Hepatocyte (in vitro differentiated cells): ENCODE measurements around the gene OR2J2.

Experiments used
- EZH2 ChIP-seq: fragments of 200-600 bp; sonication (generic); IDR thresholded peaks from 2 replicates; pipeline ENCODE4 v1.6.1; 2016; ENCODE audit warnings: antibody characterized with exemption, mild to moderate bottlenecking, borderline replicate concordance
- EZH2phosphoT487 ChIP-seq: fragments of 200-600 bp; sonication (generic); IDR thresholded peaks from one replicate; pipeline ENCODE4 v1.6.1; 2018; ENCODE audit warnings: antibody characterized with exemption, mild to moderate bottlenecking, low read depth, moderate library complexity; ENCODE audit not compliant: unreplicated experiment, severe bottlenecking
- TF ChIP-seq, protein P1 (sequence below): fragments of 200-600 bp; sonication (generic); IDR thresholded peaks from 2 replicates; pipeline ENCODE4 v1.5.1; 2016; ENCODE audit warnings: antibody characterized with exemption, mild to moderate bottlenecking; ENCODE audit not compliant: poor library complexity

DNA sequence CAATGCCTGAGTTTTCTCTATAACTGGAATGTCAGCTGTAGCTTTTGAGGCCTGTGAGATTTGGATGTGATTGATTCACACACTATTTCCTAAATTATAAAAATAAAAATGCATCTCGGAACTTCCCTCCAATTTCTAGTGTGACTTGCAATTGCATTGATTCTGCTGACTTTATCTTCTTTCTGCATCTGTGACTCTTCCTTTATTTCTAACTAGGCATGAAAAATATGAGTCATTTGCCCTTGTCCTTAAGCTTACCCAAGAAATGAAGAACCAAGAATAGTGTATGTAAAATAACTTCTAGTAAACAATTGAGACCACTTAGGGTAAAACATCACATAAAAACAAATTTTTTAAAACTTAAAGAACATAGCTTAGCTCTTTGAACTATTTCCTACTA, 12.9 kb downstream of the OR2J2 start:
- TF ChIP-seq EZH2 (no peak), EZH2phosphoT487 (no peak)
- TF ChIP-seq, protein P1, sequence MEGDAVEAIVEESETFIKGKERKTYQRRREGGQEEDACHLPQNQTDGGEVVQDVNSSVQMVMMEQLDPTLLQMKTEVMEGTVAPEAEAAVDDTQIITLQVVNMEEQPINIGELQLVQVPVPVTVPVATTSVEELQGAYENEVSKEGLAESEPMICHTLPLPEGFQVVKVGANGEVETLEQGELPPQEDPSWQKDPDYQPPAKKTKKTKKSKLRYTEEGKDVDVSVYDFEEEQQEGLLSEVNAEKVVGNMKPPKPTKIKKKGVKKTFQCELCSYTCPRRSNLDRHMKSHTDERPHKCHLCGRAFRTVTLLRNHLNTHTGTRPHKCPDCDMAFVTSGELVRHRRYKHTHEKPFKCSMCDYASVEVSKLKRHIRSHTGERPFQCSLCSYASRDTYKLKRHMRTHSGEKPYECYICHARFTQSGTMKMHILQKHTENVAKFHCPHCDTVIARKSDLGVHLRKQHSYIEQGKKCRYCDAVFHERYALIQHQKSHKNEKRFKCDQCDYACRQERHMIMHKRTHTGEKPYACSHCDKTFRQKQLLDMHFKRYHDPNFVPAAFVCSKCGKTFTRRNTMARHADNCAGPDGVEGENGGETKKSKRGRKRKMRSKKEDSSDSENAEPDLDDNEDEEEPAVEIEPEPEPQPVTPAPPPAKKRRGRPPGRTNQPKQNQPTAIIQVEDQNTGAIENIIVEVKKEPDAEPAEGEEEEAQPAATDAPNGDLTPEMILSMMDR, result no peak
